ENCODE measurements around the gene MRPS33. TPM values are rescaled to one million over a fixed set of nuclear protein-coding genes. Genes with fewer than 3 reads are reported as not detected.

Gene MRPS33
- total RNA-seq, 1 experiment from 2014 or later = 67.7 TPM

- Histone ChIP-seq H3K4me3 (ENCODE audit: low read depth, low read length) (no peak overlapping the region), H3K36me3 (ENCODE audit: control insufficient read depth, insufficient read depth, low read length) (no peaks in the 10 kb centered on the region), H3K9me3 (no peaks in the 10 kb centered on the region), H3K4me1 (no peaks in the 10 kb centered on the region), H3K27me3 (replicated peaks; ENCODE audit: control insufficient read depth, insufficient read depth, low read length) (no peaks in the 10 kb centered on the region)
- no peaks in the 10 kb centered on the region for H3K9me3 Mint-ChIP-seq (ENCODE audit: unreplicated experiment)
- no peak for TF ChIP-seq CTCF (IDR thresholded peaks at IDR 0.05; ENCODE audit: insufficient read depth in 1 of 2, low read depth in 1 of 2, low read length in 1 of 2, severe bottlenecking in 1 of 2, unreplicated experiment in 1 of 2)
- ChIA-PET CTCF (no interaction called here), POLR2A (no interaction called here)
- H3K4me3 Mint-ChIP-seq (ENCODE audit: unreplicated experiment) = no peak overlapping the region
- BruUV-seq (replicated peaks) = no TSS peak
- intact Hi-C loops (cut with micrococcal nuclease; ENCODE audit: unreplicated experiment) = no loop called here
- no peak for DNase-seq
- H3K27me3 Mint-ChIP-seq (ENCODE audit: insufficient read depth, unreplicated experiment) = peaks cover 8% of the 10 kb centered on the region
- H3K27ac Mint-ChIP-seq (ENCODE audit: unreplicated experiment) = no peak overlapping the region
- H3K4me1 Mint-ChIP-seq (ENCODE audit: low read depth, unreplicated experiment) = no peaks in the 10 kb centered on the region
- H3K36me3 Mint-ChIP-seq (ENCODE audit: insufficient read depth, unreplicated experiment) = no peaks in the 10 kb centered on the region
These were observed 38.9 kb upstream of the MRPS33 start for GRCh38 chr7:141053626-141054025.

GRCh38 chr7:141045842-141046620 lies 31.3 kb upstream of the MRPS33 start:
- no peak overlapping the region for H3K4me3 ChIP-seq (ENCODE audit: low read depth, low read length)
- H3K27me3 ChIP-seq (replicated peaks; ENCODE audit: control insufficient read depth, insufficient read depth, low read length) = no peaks in the 10 kb centered on the region
- no peaks in the 10 kb centered on the region for H3K36me3 ChIP-seq (ENCODE audit: control insufficient read depth, insufficient read depth, low read length)
- Mint-ChIP-seq H3K9me3 (ENCODE audit: unreplicated experiment) (peaks cover 6% of the 10 kb centered on the region), H3K4me3 (ENCODE audit: unreplicated experiment) (no peak overlapping the region), H3K36me3 (ENCODE audit: insufficient read depth, unreplicated experiment) (no peaks in the 10 kb centered on the region), H3K4me1 (ENCODE audit: low read depth, unreplicated experiment) (peaks cover 7% of the 10 kb centered on the region), H3K27me3 (ENCODE audit: insufficient read depth, unreplicated experiment) (peaks cover 5% of the 10 kb centered on the region), H3K27ac (ENCODE audit: unreplicated experiment) (no peak overlapping the region)
- intact Hi-C loops (cut with micrococcal nuclease; ENCODE audit: unreplicated experiment) = no loop called here
- H3K9me3 ChIP-seq = peaks cover 9% of the 10 kb centered on the region; the same call in 1 of the 2 replicates
- peaks cover 10% of the 10 kb centered on the region for H3K4me1 ChIP-seq
- BruUV-seq (replicated peaks) = no TSS peak
- no peak for DNase-seq
- ChIA-PET POLR2A (no interaction called here), CTCF (interaction anchor here (0.6 kb wide), 1 partner anchor 22 kb away, joined by 3 read pairs; no protein-coding TSS in a partner anchor)
- TF ChIP-seq CTCF (IDR thresholded peaks at IDR 0.05; ENCODE audit: insufficient read depth in 1 of 2, low read depth in 1 of 2, low read length in 1 of 2, severe bottlenecking in 1 of 2, unreplicated experiment in 1 of 2) = no peak

- no peak overlapping the region for H3K4me3 Mint-ChIP-seq (ENCODE audit: unreplicated experiment)
- BruUV-seq (replicated peaks) = no TSS peak
- H3K27ac Mint-ChIP-seq (ENCODE audit: unreplicated experiment) = no peak overlapping the region
These were observed 30.5 kb upstream of the MRPS33 start for GRCh38 chr7:141045126-141045841.

More at GRCh38 chr7:141045126-141045841, 30.5 kb upstream of the MRPS33 start:
- Histone ChIP-seq H3K4me3 (ENCODE audit: low read depth, low read length) (no peak overlapping the region), H3K4me1 (peaks cover 10% of the 10 kb centered on the region), H3K9me3 (peaks cover 9% of the 10 kb centered on the region; the same call in 1 of the 2 replicates), H3K36me3 (ENCODE audit: control insufficient read depth, insufficient read depth, low read length) (no peaks in the 10 kb centered on the region), H3K27me3 (replicated peaks; ENCODE audit: control insufficient read depth, insufficient read depth, low read length) (no peaks in the 10 kb centered on the region)
- Mint-ChIP-seq H3K27me3 (ENCODE audit: insufficient read depth, unreplicated experiment) (peaks cover 3% of the 10 kb centered on the region), H3K9me3 (ENCODE audit: unreplicated experiment) (peaks cover 6% of the 10 kb centered on the region), H3K36me3 (ENCODE audit: insufficient read depth, unreplicated experiment) (no peaks in the 10 kb centered on the region), H3K4me1 (ENCODE audit: low read depth, unreplicated experiment) (peaks cover 7% of the 10 kb centered on the region)
- CTCF ChIA-PET = interaction anchor here (0.6 kb wide), 1 partner anchor 23 kb away, joined by 3 read pairs; no protein-coding TSS in a partner anchor
- TF ChIP-seq CTCF (IDR thresholded peaks at IDR 0.05; ENCODE audit: insufficient read depth in 1 of 2, low read depth in 1 of 2, low read length in 1 of 2, severe bottlenecking in 1 of 2, unreplicated experiment in 1 of 2) = no peak
- POLR2A ChIA-PET = no interaction called here
- peak in 1 of 2 experiments; percentile 38 for DNase-seq
- intact Hi-C loops (cut with micrococcal nuclease; ENCODE audit: unreplicated experiment) = no loop called here
